Stomach (tissue), 4 donors: ENCODE data around the gene TRAPPC3L.

Source experiments
- EP300 ChIP-seq: sonication (generic); formaldehyde crosslinking; IDR thresholded peaks from one replicate; pipeline ENCODE4 v1.6.1; 2017; ENCODE audit warnings: antibody characterized with exemption
- POLR2A ChIP-seq, 4 donors: fragments of 450-650 bp; IDR thresholded peaks; one replicate each; pipeline ENCODE4 v1.6.1; 2016; ENCODE audit warnings: antibody characterized with exemption in 4 of 4, control low read depth in 2 of 4, mild to moderate bottlenecking in 1 of 4, moderate library complexity in 1 of 4
- POLR2AphosphoS5 ChIP-seq, 3 donors: sonication (generic); formaldehyde crosslinking; IDR thresholded peaks; one replicate each; pipeline ENCODE4 v1.6.1; 2016; ENCODE audit warnings: antibody characterized with exemption in 3 of 3
- TF ChIP-seq, protein P1 (sequence below), 7 experiments: fragments of 450-650 bp in 4 of 7; fragments of 200-600 bp in 3 of 7; sonication (generic) in 3 of 7; IDR thresholded peaks; one replicate each; pipeline ENCODE4 v1.5.1; 2016 to 2019; ENCODE audit warnings: antibody characterized with exemption in 7 of 7, control low read depth in 2 of 7, mild to moderate bottlenecking in 1 of 7

DNA sequence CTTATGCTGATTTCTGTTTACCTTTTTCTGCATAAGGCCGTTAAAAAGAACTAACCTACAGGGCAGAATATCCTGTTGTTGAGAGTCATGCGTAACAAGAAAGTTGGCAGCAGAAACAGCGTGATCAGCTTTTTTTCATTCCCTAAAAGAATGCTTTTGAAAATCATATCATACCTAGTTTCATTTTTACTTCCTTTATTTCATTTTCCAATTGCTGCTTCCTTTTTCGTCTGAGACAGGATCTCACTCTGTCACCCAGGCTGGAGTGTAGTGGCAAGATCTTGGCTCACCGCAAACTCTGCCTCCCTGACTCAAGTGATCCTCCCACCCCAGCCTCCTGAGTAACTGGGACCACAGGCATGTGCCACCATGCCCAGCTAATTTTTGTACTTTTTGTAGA, 80.2 kb downstream of the TRAPPC3L start:
- TF ChIP-seq, protein P1, sequence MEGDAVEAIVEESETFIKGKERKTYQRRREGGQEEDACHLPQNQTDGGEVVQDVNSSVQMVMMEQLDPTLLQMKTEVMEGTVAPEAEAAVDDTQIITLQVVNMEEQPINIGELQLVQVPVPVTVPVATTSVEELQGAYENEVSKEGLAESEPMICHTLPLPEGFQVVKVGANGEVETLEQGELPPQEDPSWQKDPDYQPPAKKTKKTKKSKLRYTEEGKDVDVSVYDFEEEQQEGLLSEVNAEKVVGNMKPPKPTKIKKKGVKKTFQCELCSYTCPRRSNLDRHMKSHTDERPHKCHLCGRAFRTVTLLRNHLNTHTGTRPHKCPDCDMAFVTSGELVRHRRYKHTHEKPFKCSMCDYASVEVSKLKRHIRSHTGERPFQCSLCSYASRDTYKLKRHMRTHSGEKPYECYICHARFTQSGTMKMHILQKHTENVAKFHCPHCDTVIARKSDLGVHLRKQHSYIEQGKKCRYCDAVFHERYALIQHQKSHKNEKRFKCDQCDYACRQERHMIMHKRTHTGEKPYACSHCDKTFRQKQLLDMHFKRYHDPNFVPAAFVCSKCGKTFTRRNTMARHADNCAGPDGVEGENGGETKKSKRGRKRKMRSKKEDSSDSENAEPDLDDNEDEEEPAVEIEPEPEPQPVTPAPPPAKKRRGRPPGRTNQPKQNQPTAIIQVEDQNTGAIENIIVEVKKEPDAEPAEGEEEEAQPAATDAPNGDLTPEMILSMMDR (IDR thresholded peaks at IDR 0.05): no peak
- TF ChIP-seq POLR2AphosphoS5 (IDR thresholded peaks at IDR 0.05) (no peak), POLR2A (IDR thresholded peaks at IDR 0.05) (no peak), EP300 (no peak)
